ENCODE measurements around the gene ASAH2. TPM values are rescaled to one million over a fixed set of nuclear protein-coding genes. Genes with fewer than 3 reads are reported as not detected.

The ASAH2 gene
- under 0.01 and 0.33 TPM in 2 replicates for total RNA-seq

DNA sequence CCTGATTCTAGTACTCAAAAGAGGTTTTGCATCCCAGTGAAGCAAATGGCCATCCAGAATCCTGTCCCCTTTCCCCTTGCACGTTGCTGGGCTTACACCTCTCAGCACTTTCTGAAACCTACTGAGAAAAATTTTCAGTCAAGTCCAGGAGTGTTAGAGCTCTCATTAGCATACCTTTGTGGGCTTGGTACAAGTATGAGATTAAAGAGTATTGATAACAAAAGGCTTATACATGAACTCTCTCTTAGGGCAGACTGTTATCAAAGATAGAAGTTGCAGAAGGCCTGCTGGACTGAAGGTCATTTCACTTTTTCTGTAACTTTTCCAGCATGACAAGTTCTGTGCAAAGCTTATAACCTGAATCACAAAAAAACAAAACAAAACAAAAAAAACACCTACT is at the start of gene ASAH2:
TSS of gene ASAH2 (minus strand) at position 123 of the 400 bp plus-strand sequence. CDS start 2,906 bp downstream, outside the sequence.

Other genes with a start within 250 kb of the ASAH2 start
- 17.4 and 24.2 TPM in 2 replicates for gene WASHC2A, start 183.6 kb downstream of the ASAH2 start, total RNA-seq